NB4 (cell line): ENCODE data around the gene LMTK3.

Source experiments
- DNase-seq: peaks from one replicate; pipeline ENCODE4 v3.0.0; 2010; ENCODE audit warnings: low read depth
- H3K4me3 ChIP-seq: one replicate; pipeline ENCODE4 v1.5.1; 2011; ENCODE audit warnings: mild to moderate bottlenecking, low read depth, low read length, moderate library complexity
- MAX ChIP-seq: IDR thresholded peaks from 2 replicates; pipeline ENCODE4 v1.6.1; 2011; ENCODE audit warnings: low read depth, low read length
- MYC ChIP-seq: IDR thresholded peaks from 2 replicates; pipeline ENCODE4 v1.6.1; 2011; ENCODE audit warnings: low read depth, low read length
- POLR2A ChIP-seq: IDR thresholded peaks from 2 replicates; pipeline ENCODE4 v1.6.1; 2011; ENCODE audit warnings: mild to moderate bottlenecking; ENCODE audit not compliant: insufficient read length; ENCODE audit errors: extremely low read depth
- TF ChIP-seq, protein P1 (sequence below): IDR thresholded peaks from one replicate; pipeline ENCODE4 v1.5.1; 2012; ENCODE audit warnings: low read depth, low read length

LMTK3 gene

DNA sequence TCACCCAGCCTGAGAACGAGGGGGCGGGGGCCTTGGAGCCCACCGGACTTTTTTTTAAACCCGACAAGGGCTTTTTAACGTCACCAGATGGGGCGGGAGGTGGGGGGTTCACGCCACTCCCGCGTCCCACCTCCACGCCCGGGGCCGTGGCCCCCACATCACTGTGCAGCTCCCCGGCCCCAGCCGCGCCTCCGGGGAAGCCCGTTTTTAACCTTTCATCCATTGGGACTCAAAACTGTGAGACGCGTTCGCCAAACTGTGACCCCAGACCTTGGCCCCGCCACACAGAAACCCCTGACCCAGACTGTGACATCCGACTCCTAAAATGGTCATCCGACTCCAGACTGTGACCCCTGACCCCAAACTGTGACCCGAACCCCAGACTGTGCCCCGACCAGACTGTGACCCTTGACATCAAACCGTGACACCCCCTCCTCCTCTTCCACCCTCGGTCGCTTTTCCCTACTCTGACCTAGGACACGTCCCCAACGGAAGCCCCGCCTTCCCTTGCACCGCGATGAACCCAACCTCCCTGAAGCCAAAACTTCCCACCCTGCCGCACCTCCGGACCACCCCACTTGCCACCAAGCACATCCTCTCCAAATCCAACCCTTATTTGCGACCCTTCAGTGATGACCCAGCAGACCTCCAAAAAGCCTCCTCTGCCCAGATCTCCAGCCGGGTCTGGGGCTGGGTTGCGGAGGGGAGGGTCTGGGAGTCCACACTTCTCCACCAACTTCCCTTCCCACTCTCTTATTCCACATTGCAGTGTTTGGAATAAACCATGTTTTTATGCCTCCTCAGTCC is 67.3 kb downstream of the LMTK3 start:
- peak; percentile 61 for DNase-seq
- H3K4me3 ChIP-seq = peak overlapping the region; percentile 82
- TF ChIP-seq MAX (no peak), POLR2A (no peak), MYC (0 out of 2 replicates have a peak, but pooled peaks have one; percentile 22)
- TF ChIP-seq, protein P1, sequence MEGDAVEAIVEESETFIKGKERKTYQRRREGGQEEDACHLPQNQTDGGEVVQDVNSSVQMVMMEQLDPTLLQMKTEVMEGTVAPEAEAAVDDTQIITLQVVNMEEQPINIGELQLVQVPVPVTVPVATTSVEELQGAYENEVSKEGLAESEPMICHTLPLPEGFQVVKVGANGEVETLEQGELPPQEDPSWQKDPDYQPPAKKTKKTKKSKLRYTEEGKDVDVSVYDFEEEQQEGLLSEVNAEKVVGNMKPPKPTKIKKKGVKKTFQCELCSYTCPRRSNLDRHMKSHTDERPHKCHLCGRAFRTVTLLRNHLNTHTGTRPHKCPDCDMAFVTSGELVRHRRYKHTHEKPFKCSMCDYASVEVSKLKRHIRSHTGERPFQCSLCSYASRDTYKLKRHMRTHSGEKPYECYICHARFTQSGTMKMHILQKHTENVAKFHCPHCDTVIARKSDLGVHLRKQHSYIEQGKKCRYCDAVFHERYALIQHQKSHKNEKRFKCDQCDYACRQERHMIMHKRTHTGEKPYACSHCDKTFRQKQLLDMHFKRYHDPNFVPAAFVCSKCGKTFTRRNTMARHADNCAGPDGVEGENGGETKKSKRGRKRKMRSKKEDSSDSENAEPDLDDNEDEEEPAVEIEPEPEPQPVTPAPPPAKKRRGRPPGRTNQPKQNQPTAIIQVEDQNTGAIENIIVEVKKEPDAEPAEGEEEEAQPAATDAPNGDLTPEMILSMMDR = no peak

GRCh38 chr19:48443731-48444128 is 67.9 kb downstream of the LMTK3 start:
- DNase-seq = peak; percentile 36
- no peak overlapping the region for H3K4me3 ChIP-seq
- TF ChIP-seq POLR2A (no peak), MYC (no peak), MAX (no peak)
- TF ChIP-seq, protein P1 = no peak

- no peak overlapping the region for H3K4me3 ChIP-seq
- TF ChIP-seq, protein P1 = no peak
- TF ChIP-seq MYC = no peak
- TF ChIP-seq MAX = no peak
- TF ChIP-seq POLR2A = no peak
- peak; percentile 44 for DNase-seq
These were observed 68.4 kb downstream of the LMTK3 start for GRCh38 chr19:48443256-48443655.

GRCh38 chr19:48442116-48443035 is 69.3 kb downstream of the LMTK3 start:
- no peak overlapping the region for H3K4me3 ChIP-seq
- TF ChIP-seq, protein P1 = no peak
- TF ChIP-seq MYC (no peak), MAX (no peak), POLR2A (no peak)
- peak; percentile 16 for DNase-seq

GRCh38 chr19:48441360-48442050 is 70.1 kb downstream of the LMTK3 start:
- H3K4me3 ChIP-seq = no peak overlapping the region
- TF ChIP-seq MYC = no peak
- TF ChIP-seq POLR2A = no peak
- no peak for TF ChIP-seq MAX
- TF ChIP-seq, protein P1 = no peak
- peak; percentile 40 for DNase-seq
